Activated naive CD4-positive, alpha-beta T cell treated with anti-CD3 and anti-CD28 coated beads, Interleukin-2, amount 10 ng/mL, durations not matched to agents 7 days and 5 days (primary cell): ENCODE measurements around the gene UBE2R2.

Source experiments
- CTCF ChIA-PET: fragments of 350-600 bp; sonication (Branson Sonifier 250); formaldehyde crosslinking; loops from one replicate; lab custom pipeline; 2021; ENCODE audit warnings: antibody characterized with exemption; lab: Charles Lee
- DNase-seq: peaks from one replicate; pipeline ENCODE4 v3.0.0-alpha.2; 2020
- H3K27ac Mint-ChIP-seq: one replicate; pipeline ENCODE4 v1.8.0; 2021; ENCODE audit warnings: mild to moderate bottlenecking, moderate library complexity, mixed read lengths
- H3K27me3 Mint-ChIP-seq: one replicate; pipeline ENCODE4 v1.8.0; 2021; ENCODE audit warnings: mild to moderate bottlenecking, mixed read lengths
- H3K36me3 Mint-ChIP-seq: one replicate; pipeline ENCODE4 v1.8.0; 2021; ENCODE audit warnings: mixed read lengths
- H3K4me1 Mint-ChIP-seq: one replicate; pipeline ENCODE4 v1.8.0; 2021; ENCODE audit warnings: mixed read lengths
- H3K4me3 Mint-ChIP-seq: one replicate; pipeline ENCODE4 v1.8.0; 2021; ENCODE audit warnings: mild to moderate bottlenecking, moderate library complexity, mixed read lengths
- H3K9me3 Mint-ChIP-seq: one replicate; pipeline ENCODE4 v1.8.0; 2021; ENCODE audit warnings: mixed read lengths

UBE2R2 gene

DNA sequence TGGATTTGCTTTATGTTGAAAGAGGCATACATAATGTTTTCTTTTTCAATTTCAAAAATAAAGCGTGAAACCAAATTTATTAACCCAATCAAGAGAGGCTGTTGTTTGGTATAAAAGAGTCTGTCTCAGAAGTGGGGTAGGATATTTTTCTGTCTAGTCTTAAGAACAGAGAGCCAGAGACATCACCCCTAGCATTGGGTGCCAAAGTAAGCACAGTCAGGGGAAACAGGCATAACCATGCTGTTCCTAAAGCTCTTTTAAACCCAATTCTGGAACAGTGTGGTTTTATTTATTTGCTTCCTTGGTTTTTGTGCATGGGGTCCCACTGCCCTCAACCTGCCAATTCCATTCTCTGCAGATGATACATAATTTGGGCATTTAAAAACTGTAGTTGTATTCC is 88.2 kb downstream of the UBE2R2 start:
- Mint-ChIP-seq H3K27me3 (no peaks in the 10 kb centered on the region), H3K36me3 (peaks cover 26% of the 10 kb centered on the region), H3K4me1 (no peaks in the 10 kb centered on the region), H3K9me3 (no peaks in the 10 kb centered on the region), H3K4me3 (no peak overlapping the region), H3K27ac (no peak overlapping the region)
- CTCF ChIA-PET = no interaction called here
- no peak for DNase-seq

DNA sequence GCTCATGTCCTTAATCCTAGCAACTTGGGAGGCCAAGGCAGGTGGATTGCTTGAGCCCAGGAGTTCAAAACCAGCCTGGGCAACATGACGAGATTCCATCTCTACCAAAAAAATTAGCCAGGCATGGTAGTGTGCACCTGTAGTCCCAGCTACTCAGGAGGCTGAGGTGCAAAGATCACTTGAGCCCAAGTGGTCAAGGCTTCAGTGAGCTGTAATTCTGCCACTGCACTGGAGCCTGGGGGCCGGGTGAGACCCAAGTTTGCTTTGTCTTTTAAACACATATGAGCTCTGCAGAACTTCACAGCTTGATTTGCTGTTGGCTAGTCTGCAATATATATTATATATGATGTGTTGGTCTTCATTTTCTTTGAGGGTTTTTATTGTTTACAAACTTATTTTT is 89.8 kb downstream of the UBE2R2 start:
- Mint-ChIP-seq H3K9me3 (no peaks in the 10 kb centered on the region), H3K27ac (no peak overlapping the region)
- CTCF ChIA-PET = interaction anchor here (1.1 to 1.5 kb wide), 2 partner anchors 14 to 20 kb away, joined by 3 to 5 read pairs; no protein-coding TSS in a partner anchor

DNA sequence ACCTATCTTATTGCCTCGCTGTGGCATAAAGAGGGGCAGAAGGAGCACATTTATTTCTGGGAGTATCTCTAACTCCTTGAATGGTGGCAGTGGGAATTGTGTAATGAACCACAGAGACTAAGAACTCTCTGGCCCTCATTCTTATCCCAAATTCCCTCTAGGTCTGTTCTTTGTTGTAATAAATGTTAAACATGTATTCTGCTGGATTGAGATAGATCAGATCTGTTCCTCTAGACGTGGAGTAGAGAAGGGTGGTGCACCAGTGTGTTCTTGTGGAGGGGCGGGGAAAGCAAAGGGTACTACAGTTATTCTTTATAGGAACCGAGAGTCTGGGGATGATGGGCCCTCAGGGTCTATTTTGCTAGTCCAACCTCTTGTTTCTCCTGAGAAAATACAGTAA is 90.4 kb downstream of the UBE2R2 start:
- H3K4me3 Mint-ChIP-seq = no peak overlapping the region
- H3K9me3 Mint-ChIP-seq = no peaks in the 10 kb centered on the region
- CTCF ChIA-PET = interaction anchor here (1.1 to 1.5 kb wide), 2 partner anchors 13 to 19 kb away, joined by 3 to 5 read pairs; no protein-coding TSS in a partner anchor
- peaks cover 13% of the 10 kb centered on the region for H3K36me3 Mint-ChIP-seq
- H3K27me3 Mint-ChIP-seq = no peaks in the 10 kb centered on the region
- DNase-seq = no peak
- no peaks in the 10 kb centered on the region for H3K4me1 Mint-ChIP-seq
- H3K27ac Mint-ChIP-seq = no peak overlapping the region

More for the DNA sequence above, 89.8 kb downstream of the UBE2R2 start:
- Mint-ChIP-seq H3K27me3 (no peaks in the 10 kb centered on the region), H3K4me3 (no peak overlapping the region), H3K36me3 (peaks cover 19% of the 10 kb centered on the region), H3K4me1 (no peaks in the 10 kb centered on the region)
- DNase-seq = no peak

DNA sequence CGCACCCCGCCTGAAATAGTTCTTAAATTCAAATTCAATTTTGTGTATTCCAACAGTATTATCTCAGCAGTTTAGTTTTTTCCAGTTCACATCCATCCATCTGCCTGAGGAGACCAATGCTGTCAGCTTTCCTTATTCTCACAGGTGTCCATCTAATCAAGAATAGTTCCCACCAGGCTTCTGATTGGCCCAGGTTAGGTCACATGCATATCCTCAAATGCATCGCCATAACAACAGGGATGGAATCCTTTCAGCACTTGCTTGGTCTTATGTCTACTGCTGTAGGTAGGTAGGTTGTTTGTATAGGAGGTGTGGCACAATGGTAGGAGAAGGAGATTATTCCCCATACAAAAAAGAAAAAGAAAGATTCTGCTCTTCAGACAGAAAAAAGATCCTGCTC is 91.2 kb downstream of the UBE2R2 start:
- no peaks in the 10 kb centered on the region for H3K9me3 Mint-ChIP-seq
- peak overlapping the region; percentile 2 for H3K27ac Mint-ChIP-seq
- peaks cover 15% of the 10 kb centered on the region for H3K36me3 Mint-ChIP-seq
- CTCF ChIA-PET = no interaction called here
- no peaks in the 10 kb centered on the region for H3K27me3 Mint-ChIP-seq
- H3K4me1 Mint-ChIP-seq = no peaks in the 10 kb centered on the region
- no peak for DNase-seq
- no peak overlapping the region for H3K4me3 Mint-ChIP-seq

DNA sequence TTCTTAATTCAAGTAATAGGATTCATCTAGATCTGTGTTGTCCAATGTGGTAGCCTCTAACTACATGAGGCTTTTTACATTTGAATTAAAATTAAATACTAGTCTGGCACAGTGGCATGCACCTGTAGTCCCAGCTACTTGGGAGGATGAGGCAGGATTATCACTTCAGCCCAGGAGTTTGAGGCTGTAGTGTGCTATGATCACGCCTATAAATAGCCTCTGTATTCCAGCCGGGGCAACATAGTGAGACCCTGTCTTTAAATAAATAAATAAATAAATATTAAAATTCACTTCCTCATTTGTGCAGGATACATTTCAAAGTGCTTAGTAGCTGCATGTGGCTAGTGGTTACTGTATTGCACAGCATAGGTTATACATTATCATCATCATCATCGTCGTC is 91.8 kb downstream of the UBE2R2 start:
- H3K4me3 Mint-ChIP-seq = no peak overlapping the region
- no peak overlapping the region for H3K27ac Mint-ChIP-seq
- H3K9me3 Mint-ChIP-seq = no peaks in the 10 kb centered on the region
- H3K4me1 Mint-ChIP-seq = no peaks in the 10 kb centered on the region
- no peaks in the 10 kb centered on the region for H3K27me3 Mint-ChIP-seq
- DNase-seq = no peak
- CTCF ChIA-PET = no interaction called here
- peaks cover 13% of the 10 kb centered on the region for H3K36me3 Mint-ChIP-seq

DNA sequence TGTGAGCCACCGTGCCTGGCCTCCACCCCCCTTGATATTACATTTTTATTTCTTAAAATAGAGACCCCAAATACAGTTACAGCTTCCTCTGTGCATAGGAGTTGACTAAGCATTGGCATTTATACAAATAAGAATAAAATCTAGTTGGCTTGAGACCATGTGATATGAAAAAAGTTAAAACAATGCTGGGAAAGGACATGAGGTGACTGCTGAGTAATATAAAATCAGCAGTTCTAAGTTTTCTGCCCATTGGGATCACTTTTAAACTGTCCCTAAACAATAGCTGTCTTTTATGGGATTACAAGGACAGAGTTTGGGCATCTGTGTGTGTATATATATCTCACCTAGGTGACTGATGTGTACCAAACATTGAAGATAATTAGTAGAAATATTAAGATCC is 96.6 kb downstream of the UBE2R2 start:
- no peaks in the 10 kb centered on the region for H3K9me3 Mint-ChIP-seq
- no peak for DNase-seq
- H3K27me3 Mint-ChIP-seq = no peaks in the 10 kb centered on the region
- H3K36me3 Mint-ChIP-seq = peaks cover 31% of the 10 kb centered on the region
- no peak overlapping the region for H3K27ac Mint-ChIP-seq
- no peaks in the 10 kb centered on the region for H3K4me1 Mint-ChIP-seq
- H3K4me3 Mint-ChIP-seq = no peak overlapping the region
- CTCF ChIA-PET = interaction anchor here (0.7 to 1.6 kb wide), 3 partner anchors 11 to 160 kb away, joined by 3 to 4 read pairs (median 3); no protein-coding TSS in a partner anchor

DNA sequence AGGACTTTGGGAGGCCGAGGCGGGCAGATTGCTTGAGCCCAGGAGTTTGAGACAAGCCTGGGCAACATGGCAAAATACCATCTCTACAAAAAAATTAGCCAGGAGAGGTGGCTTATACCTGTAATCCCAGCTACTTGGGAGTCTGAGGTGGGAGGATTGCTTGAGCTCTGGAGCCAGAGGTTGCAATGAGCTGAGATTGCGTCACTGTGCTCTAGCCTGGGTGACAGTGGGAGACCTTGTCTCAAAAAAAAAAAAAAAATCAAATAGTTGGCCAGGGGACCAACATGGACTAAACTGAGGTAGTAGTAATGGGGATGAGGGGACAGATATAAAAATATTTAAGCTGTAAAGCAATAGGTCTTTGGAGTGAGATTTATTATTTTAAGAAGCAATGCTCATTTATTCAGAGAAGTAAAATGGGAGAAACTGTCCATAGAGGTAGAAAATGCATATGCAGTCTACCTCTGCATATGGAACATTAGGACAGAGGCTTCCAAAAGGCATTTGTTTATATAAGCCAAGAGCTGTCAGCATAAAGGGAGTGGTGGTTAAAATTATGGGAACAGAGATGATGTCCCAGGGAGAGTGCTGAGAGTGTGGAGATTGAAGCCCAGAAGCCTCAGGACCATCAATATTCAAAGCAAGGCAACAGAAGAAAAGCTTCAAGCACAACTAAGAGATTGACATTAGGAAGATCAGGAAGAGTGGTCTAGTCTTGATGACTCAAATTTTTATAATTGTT is 98.1 kb downstream of the UBE2R2 start:
- no peak overlapping the region for H3K4me3 Mint-ChIP-seq
- DNase-seq = no peak
- CTCF ChIA-PET = interaction anchor here (1.1 kb wide), 1 partner anchor 102 kb away, joined by 3 read pairs; no protein-coding TSS in a partner anchor
- H3K27ac Mint-ChIP-seq = peak overlapping the region; percentile 15
- no peaks in the 10 kb centered on the region for H3K27me3 Mint-ChIP-seq
- H3K9me3 Mint-ChIP-seq = no peaks in the 10 kb centered on the region
- no peaks in the 10 kb centered on the region for H3K4me1 Mint-ChIP-seq
- H3K36me3 Mint-ChIP-seq = peaks cover 41% of the 10 kb centered on the region

DNA sequence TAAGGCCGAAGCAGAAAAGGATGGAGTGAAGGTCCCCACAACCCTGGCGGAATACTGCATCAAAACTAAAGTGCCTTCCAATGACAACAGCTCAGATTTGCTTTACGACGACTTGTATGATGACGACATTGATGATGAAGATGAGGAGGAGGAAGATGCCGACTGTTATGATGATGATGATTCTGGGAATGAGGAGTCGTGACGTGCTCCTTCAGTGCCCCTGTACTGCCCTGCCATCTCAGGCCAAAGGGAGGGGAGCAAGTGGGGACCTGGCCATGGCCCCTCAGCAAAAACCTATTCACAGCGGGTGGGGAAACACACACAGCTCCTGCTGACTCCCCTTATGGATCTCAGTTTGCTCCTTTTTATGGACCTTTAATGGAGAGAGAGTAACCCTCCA is 100.1 kb downstream of the UBE2R2 start:
- Mint-ChIP-seq H3K9me3 (no peaks in the 10 kb centered on the region), H3K27ac (no peak overlapping the region), H3K4me3 (no peak overlapping the region), H3K27me3 (no peaks in the 10 kb centered on the region), H3K36me3 (peaks cover 47% of the 10 kb centered on the region), H3K4me1 (no peaks in the 10 kb centered on the region)
- no peak for DNase-seq
- CTCF ChIA-PET = interaction anchor here (0.5 kb wide), 1 partner anchor 157 kb away, joined by 3 read pairs; no protein-coding TSS in a partner anchor

DNA sequence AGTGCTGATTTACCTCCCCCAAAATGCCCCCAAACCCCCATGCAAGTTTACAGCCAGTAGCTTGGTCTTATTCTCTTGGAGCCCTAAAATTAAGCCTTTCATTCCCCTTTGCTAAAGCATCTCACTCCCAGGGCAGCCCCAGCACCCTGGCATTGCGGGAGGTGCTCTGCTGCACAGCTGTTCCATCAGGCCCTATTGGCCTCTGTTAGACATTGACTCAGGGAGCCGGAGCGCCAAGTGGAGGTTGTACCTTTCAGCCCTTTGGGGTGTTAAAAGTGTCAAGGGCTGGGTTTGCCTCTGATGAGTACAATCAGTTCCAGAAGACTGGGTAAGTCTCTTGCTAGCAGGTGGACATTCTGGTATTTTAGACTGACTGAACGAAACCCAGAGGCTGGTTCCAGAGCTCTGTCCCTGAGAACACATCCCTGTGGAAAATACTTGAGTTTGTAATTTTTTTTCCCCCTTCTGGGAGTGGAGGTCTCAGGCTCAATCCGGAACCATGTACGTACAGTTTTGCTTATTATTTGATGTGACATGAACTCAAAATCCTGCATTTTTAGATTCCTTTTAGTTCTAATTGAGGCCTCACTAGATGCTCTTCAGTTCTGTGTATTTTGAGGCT is 102.4 kb downstream of the UBE2R2 start:
- CTCF ChIA-PET = interaction anchor here (7.2 kb wide), 1 partner anchor 106 kb away, joined by 38 read pairs; no protein-coding TSS in a partner anchor
- no peaks in the 10 kb centered on the region for H3K4me1 Mint-ChIP-seq
- H3K27ac Mint-ChIP-seq = peak overlapping the region; percentile 33
- H3K27me3 Mint-ChIP-seq = no peaks in the 10 kb centered on the region
- DNase-seq = no peak
- H3K36me3 Mint-ChIP-seq = peaks cover 56% of the 10 kb centered on the region
- no peak overlapping the region for H3K4me3 Mint-ChIP-seq
- no peaks in the 10 kb centered on the region for H3K9me3 Mint-ChIP-seq

DNA sequence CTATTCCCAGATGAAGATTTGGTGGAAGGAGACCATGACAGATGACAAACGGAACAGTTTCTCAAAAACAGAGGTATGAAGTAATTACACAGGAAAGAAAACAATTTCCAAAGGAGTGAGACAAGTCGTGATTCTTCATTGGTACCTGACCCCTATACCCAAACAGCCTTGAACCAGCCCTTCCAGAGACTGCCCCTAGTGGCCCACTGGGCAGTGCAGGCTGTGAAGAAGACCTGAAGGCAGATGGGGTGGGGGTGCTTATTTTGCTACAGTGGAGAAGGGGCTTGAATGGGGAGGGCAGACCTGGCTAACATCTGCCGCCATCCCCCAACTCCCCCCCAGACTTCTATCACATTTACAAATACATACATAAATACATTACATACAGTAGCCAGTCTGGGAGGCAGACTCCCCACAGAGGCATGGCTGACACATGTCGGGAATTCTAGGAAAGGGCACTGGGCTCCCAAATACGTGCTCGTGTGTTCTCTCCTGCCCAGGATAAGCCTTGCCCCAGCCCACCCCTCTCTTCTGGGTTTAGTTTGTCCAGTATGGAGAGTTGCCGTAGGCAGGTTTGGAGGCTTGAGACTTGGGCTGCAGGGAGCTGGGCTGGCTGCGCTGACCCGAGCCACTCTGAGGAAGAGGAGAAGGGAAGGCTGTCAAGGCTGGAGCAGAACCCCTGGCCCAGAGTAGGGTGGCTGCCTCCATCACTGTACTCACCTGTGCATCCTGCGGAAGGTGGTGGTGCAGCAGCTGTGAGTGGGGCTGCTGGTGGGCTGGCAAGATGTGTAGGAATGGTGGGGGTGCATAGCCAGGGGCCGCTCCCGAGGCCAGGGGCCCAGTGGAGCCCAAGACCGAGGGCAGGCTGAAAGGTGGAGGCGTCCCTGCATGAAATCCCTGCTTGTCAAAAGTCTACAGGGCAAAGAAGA is 105.3 kb downstream of the UBE2R2 start:
- no peaks in the 10 kb centered on the region for H3K27me3 Mint-ChIP-seq
- peak overlapping the region; percentile 61 for H3K27ac Mint-ChIP-seq
- H3K4me3 Mint-ChIP-seq = no peak overlapping the region
- CTCF ChIA-PET = interaction anchor here (1.2 to 7.2 kb wide), 3 partner anchors 11 to 335 kb away, joined by 3 to 38 read pairs (median 11); no protein-coding TSS in a partner anchor
- peaks cover 59% of the 10 kb centered on the region for H3K36me3 Mint-ChIP-seq
- no peaks in the 10 kb centered on the region for H3K4me1 Mint-ChIP-seq
- no peaks in the 10 kb centered on the region for H3K9me3 Mint-ChIP-seq
- DNase-seq = peak; percentile 36

DNA sequence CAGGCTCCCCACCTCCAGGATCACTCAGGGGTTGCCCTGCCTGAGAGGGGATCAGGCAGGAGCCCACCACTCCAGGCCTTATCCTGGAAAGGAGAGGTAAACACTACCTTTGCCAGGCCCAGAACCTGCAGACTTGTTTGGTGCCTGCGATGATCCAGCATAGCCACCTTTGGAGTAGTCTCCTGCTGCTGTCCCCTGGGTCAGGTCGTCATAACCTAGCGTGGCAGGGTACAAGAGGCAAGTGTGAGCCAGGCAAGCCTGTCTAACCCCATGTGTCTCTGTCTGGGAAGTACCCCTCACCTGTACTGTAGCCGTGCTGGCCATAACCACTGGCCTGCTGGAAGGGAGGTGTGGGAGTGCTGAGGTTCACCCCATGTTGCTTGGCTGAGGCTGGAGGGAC is 106.1 kb downstream of the UBE2R2 start:
- Mint-ChIP-seq H3K27me3 (no peaks in the 10 kb centered on the region), H3K27ac (no peak overlapping the region), H3K9me3 (no peaks in the 10 kb centered on the region), H3K36me3 (peaks cover 58% of the 10 kb centered on the region), H3K4me3 (no peak overlapping the region), H3K4me1 (no peaks in the 10 kb centered on the region)
- CTCF ChIA-PET = interaction anchor here (1.1 to 7.2 kb wide), 3 partner anchors 10 to 333 kb away, joined by 3 to 38 read pairs (median 11); no protein-coding TSS in a partner anchor
- DNase-seq = no peak

DNA sequence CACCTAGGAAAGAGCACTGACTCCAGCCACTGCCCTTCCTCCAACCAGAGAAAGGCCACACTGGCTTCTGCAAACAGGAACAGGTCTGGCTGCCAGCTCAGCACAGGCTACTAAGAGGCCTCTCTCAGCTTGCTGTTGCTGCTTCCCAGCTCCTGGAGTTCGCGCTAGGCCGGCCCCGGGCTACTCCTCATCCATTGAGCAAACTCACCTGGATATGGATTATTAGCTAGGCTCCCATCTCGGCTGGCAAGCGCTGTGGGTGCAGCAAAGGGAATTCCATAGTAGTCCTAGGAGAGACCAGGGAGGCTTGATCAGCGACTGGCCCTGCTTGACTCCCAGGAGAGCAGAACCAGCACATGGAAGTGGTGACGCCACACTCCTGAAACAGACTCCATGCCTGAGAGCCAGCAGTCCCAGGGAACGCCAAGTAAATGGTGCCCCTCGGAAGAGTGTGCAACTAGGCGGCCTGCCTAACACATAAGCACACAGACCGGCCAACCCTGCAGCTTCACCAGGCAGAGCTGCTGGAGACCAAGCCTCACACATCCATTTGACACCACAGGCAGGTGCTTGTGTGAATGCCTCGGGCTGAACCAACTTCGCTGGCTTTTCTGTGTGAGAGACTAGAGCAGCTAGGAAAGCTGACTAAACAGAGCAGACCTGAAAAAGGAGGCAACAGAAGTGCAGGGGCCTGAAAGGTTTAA is 107.2 kb downstream of the UBE2R2 start:
- H3K27me3 Mint-ChIP-seq = no peaks in the 10 kb centered on the region
- H3K4me3 Mint-ChIP-seq = no peak overlapping the region
- H3K27ac Mint-ChIP-seq = peak overlapping the region; percentile 37
- peaks cover 53% of the 10 kb centered on the region for H3K36me3 Mint-ChIP-seq
- DNase-seq = no peak
- CTCF ChIA-PET = interaction anchor here (0.7 to 7.2 kb wide), 10 partner anchors 9 to 455 kb away, joined by 3 to 38 read pairs (median 3); no protein-coding TSS in a partner anchor
- H3K9me3 Mint-ChIP-seq = no peaks in the 10 kb centered on the region
- no peaks in the 10 kb centered on the region for H3K4me1 Mint-ChIP-seq
